SJSA1 (cell line): Measurements from ENCODE around the gene GCK. TPM values are rescaled to one million over a fixed set of nuclear protein-coding genes. Genes with fewer than 3 reads are reported as not detected.

Source experiments
- DNase-seq, 2 experiments: peaks; one replicate each; pipeline ENCODE4 v3.0.0-alpha.2; 2015 to 2020; ENCODE audit warnings: low spot score in 2 of 2, low read depth in 1 of 2
- H3K27ac ChIP-seq: fragments of 250-450 bp; sonication (Bioruptor Pico); 2 replicates; pipeline ENCODE4 v1.5.1; 2020; ENCODE audit warnings: mild to moderate bottlenecking, moderate library complexity
- H3K27me3 ChIP-seq: fragments of 250-450 bp; sonication (Bioruptor Pico); replicated peaks from 2 replicates; pipeline ENCODE4 v1.5.1; 2020; ENCODE audit warnings: mild to moderate bottlenecking, moderate library complexity
- H3K36me3 ChIP-seq: fragments of 250-450 bp; sonication (Bioruptor Pico); 2 replicates; pipeline ENCODE4 v1.5.1; 2020; ENCODE audit warnings: mild to moderate bottlenecking
- H3K4me1 ChIP-seq: fragments of 250-450 bp; sonication (Bioruptor Pico); replicated peaks from 2 replicates; pipeline ENCODE4 v1.6.1; 2021; ENCODE audit warnings: mild to moderate bottlenecking
- H3K4me3 ChIP-seq: fragments of 250-450 bp; sonication (Bioruptor Pico); 2 replicates; pipeline ENCODE4 v1.5.1; 2020; ENCODE audit warnings: mild to moderate bottlenecking
- H3K9me3 ChIP-seq: fragments of 250-450 bp; sonication (Bioruptor Pico); replicated peaks from 2 replicates; pipeline ENCODE4 v1.5.1; 2020; ENCODE audit warnings: mild to moderate bottlenecking
- total RNA-seq: library from RNA; depleted of rRNA; stranded (reverse); fragments of >200 nt; shearing (Covaris generic); gene quantifications from 2 replicates; pipeline ENCODE4 v1.2.3, GENCODE V29; 2014

GCK gene
- total RNA-seq, 1 experiment from 2014 or later: 0.13 TPM

GRCh38 chr7:44123190-44124003, 65.8 kb downstream of the GCK start, which contains the start of gene POLD2:
POLD2 (minus strand) TSS chr7:44123548; CDS start chr7:44122053, 1,495 bp downstream.
- peaks cover 8% of the 10 kb centered on the region for H3K4me1 ChIP-seq
- H3K36me3 ChIP-seq: peaks cover 31% of the 10 kb centered on the region
- H3K27ac ChIP-seq: peak within 1 kb of the TSS; percentile 77
- H3K9me3 ChIP-seq: no peaks in the 10 kb centered on the region
- peak; percentile 94 to 98 for DNase-seq
- peak within 1 kb of the TSS; percentile 81 for H3K4me3 ChIP-seq
- H3K27me3 ChIP-seq: no peaks in the 10 kb centered on the region

- Histone ChIP-seq H3K4me3 (peak overlapping the region; percentile 81), H3K27ac (peak overlapping the region; percentile 77), H3K36me3 (peaks cover 39% of the 10 kb centered on the region), H3K9me3 (no peaks in the 10 kb centered on the region), H3K27me3 (no peaks in the 10 kb centered on the region), H3K4me1 (peaks cover 8% of the 10 kb centered on the region)
- DNase-seq: no peak
These were observed 66.7 kb downstream of the GCK start for GRCh38 chr7:44122529-44122928.

- no peak overlapping the region for H3K27ac ChIP-seq
- H3K36me3 ChIP-seq: peaks cover 45% of the 10 kb centered on the region
- DNase-seq: no peak
- H3K27me3 ChIP-seq: no peaks in the 10 kb centered on the region
- no peak overlapping the region for H3K4me3 ChIP-seq
- H3K9me3 ChIP-seq: no peaks in the 10 kb centered on the region
- peaks cover 8% of the 10 kb centered on the region for H3K4me1 ChIP-seq
These were observed 67.3 kb downstream of the GCK start for GRCh38 chr7:44121761-44122420.

- H3K36me3 ChIP-seq: peaks cover 60% of the 10 kb centered on the region
- H3K4me3 ChIP-seq: no peak overlapping the region
- peaks cover 8% of the 10 kb centered on the region for H3K4me1 ChIP-seq
- H3K27ac ChIP-seq: no peak overlapping the region
- H3K9me3 ChIP-seq: no peaks in the 10 kb centered on the region
- H3K27me3 ChIP-seq: no peaks in the 10 kb centered on the region
- DNase-seq: no peak
These were observed 68.8 kb downstream of the GCK start for GRCh38 chr7:44120395-44120794.

GRCh38 chr7:44119829-44120380, 69.3 kb downstream of the GCK start:
- Histone ChIP-seq H3K27me3 (no peaks in the 10 kb centered on the region), H3K4me1 (peaks cover 8% of the 10 kb centered on the region), H3K4me3 (no peak overlapping the region), H3K9me3 (no peaks in the 10 kb centered on the region), H3K36me3 (peaks cover 63% of the 10 kb centered on the region), H3K27ac (no peak overlapping the region)
- DNase-seq: no peak

- Histone ChIP-seq H3K27ac (no peak overlapping the region), H3K36me3 (peaks cover 72% of the 10 kb centered on the region), H3K4me1 (peaks cover 5% of the 10 kb centered on the region), H3K27me3 (no peaks in the 10 kb centered on the region), H3K9me3 (no peaks in the 10 kb centered on the region), H3K4me3 (no peak overlapping the region)
- no peak for DNase-seq
These were observed 71.3 kb downstream of the GCK start for GRCh38 chr7:44117801-44118429.

- H3K27me3 ChIP-seq: no peaks in the 10 kb centered on the region
- H3K36me3 ChIP-seq: peaks cover 71% of the 10 kb centered on the region
- no peak for DNase-seq
- H3K4me1 ChIP-seq: no peaks in the 10 kb centered on the region; the same call in 1 of the 2 replicates
- H3K4me3 ChIP-seq: no peak overlapping the region
- no peak overlapping the region for H3K27ac ChIP-seq
- no peaks in the 10 kb centered on the region for H3K9me3 ChIP-seq
These were observed 72.2 kb downstream of the GCK start for GRCh38 chr7:44116789-44117666.

GRCh38 chr7:44116087-44116788, 73.0 kb downstream of the GCK start:
- no peaks in the 10 kb centered on the region for H3K27me3 ChIP-seq
- H3K36me3 ChIP-seq: peaks cover 63% of the 10 kb centered on the region
- H3K27ac ChIP-seq: no peak overlapping the region

GRCh38 chr7:44114586-44115310, 74.5 kb downstream of the GCK start:
- no peak for DNase-seq
- Histone ChIP-seq H3K9me3 (no peaks in the 10 kb centered on the region), H3K36me3 (peaks cover 48% of the 10 kb centered on the region), H3K27ac (no peak overlapping the region), H3K27me3 (no peaks in the 10 kb centered on the region), H3K4me1 (no peaks in the 10 kb centered on the region), H3K4me3 (no peak overlapping the region)

More at GRCh38 chr7:44116087-44116788, 73.0 kb downstream of the GCK start:
- Histone ChIP-seq H3K4me1 (no peaks in the 10 kb centered on the region), H3K9me3 (no peaks in the 10 kb centered on the region), H3K4me3 (no peak overlapping the region)
- no peak for DNase-seq

GRCh38 chr7:44113764-44114354, 75.4 kb downstream of the GCK start:
- Histone ChIP-seq H3K4me3 (no peak overlapping the region), H3K36me3 (peaks cover 41% of the 10 kb centered on the region), H3K9me3 (no peaks in the 10 kb centered on the region)

GRCh38 chr7:44112997-44113763, 76.1 kb downstream of the GCK start:
- no peaks in the 10 kb centered on the region for H3K27me3 ChIP-seq
- H3K36me3 ChIP-seq: peaks cover 39% of the 10 kb centered on the region
- H3K4me1 ChIP-seq: no peaks in the 10 kb centered on the region
- H3K4me3 ChIP-seq: no peak overlapping the region
- DNase-seq: no peak
- no peak overlapping the region for H3K27ac ChIP-seq
- H3K9me3 ChIP-seq: no peaks in the 10 kb centered on the region

More at GRCh38 chr7:44113764-44114354, 75.4 kb downstream of the GCK start:
- H3K27me3 ChIP-seq: no peaks in the 10 kb centered on the region
- DNase-seq: no peak
- H3K4me1 ChIP-seq: no peaks in the 10 kb centered on the region
- no peak overlapping the region for H3K27ac ChIP-seq
